Measurements from ENCODE around the gene TNFRSF19. TPM values are rescaled to one million over a fixed set of nuclear protein-coding genes. Genes with fewer than 3 reads are reported as not detected.
A peak's percentile ranks its signal among the peaks of the same experiment; 100 is the strongest.

The TNFRSF19 gene
- total and polyA plus RNA-seq, 2 of the 8 experiments (the other 6 are each of a cell fraction or from before 2014, with no cell fraction given) = 0.50 to 0.95 TPM

DNA sequence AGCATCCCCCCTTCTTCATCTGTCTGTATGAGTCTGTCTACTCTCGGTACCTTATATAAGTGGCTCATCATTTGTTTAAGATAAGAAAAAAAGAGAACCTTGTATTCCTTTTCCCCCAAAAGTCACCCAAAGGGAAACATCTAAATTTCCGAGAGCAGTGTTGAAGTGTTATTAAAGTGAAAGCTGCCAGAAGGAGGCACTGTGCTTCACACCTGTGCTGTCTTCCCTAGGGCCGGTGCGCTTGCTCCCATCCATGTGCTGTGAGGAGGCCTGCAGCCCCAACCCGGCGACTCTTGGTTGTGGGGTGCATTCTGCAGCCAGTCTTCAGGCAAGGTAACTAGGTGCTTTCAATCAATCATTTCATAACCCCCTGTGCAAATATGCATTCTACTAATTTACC lies 97.5 kb downstream of the TNFRSF19 start:
- Histone ChIP-seq H3K36me3 (ENCODE audit: control insufficient read depth in 2 of 4, insufficient read depth in 4 of 4, low read length in 3 of 4) (no peaks in the 10 kb centered on the region), H4K8ac (ENCODE audit: extremely low read depth, insufficient read depth, low read length) (no peak overlapping the region), H2BK5ac (ENCODE audit: low read depth, low read length) (no peak overlapping the region), H4K91ac (replicated peaks; ENCODE audit: insufficient read length, low read length) (no peak overlapping the region), H3K18ac (ENCODE audit: extremely low read depth, low read length) (no peak overlapping the region), H3K79me2 (ENCODE audit: control insufficient read depth in 1 of 2, insufficient read depth in 2 of 2, low read length in 2 of 2) (no peaks in the 10 kb centered on the region), H3K4me3 (ENCODE audit: extremely low read depth in 1 of 4, insufficient read depth in 2 of 4, low read depth in 3 of 4, low read length in 4 of 4) (no peak overlapping the region), H3K27me3 (replicated peaks in 1 of 4; ENCODE audit: control insufficient read depth in 3 of 4, extremely low read depth in 1 of 4, insufficient read depth in 3 of 4, low read length in 3 of 4) (no peaks in the 10 kb centered on the region), H2BK20ac (ENCODE audit: low read length) (no peak overlapping the region), H2BK120ac (replicated peaks; ENCODE audit: low read depth, low read length) (no peak overlapping the region), H3K23ac (ENCODE audit: insufficient read length) (no peak overlapping the region), H4K20me1 (replicated peaks in 1 of 2; ENCODE audit: control insufficient read depth in 1 of 2, insufficient read depth in 2 of 2, low read length in 2 of 2) (no peaks in the 10 kb centered on the region), H3K14ac (ENCODE audit: insufficient read length) (no peak overlapping the region), H3K9ac (replicated peaks in 1 of 4; ENCODE audit: extremely low read depth in 1 of 4, low read depth in 3 of 4, low read length in 3 of 4) (no peak overlapping the region), H3K79me1 (ENCODE audit: low read depth, low read length) (no peaks in the 10 kb centered on the region), H3K4me2 (ENCODE audit: insufficient read depth in 1 of 2, low read depth in 2 of 2, low read length in 2 of 2) (no peak overlapping the region), H2AK5ac (ENCODE audit: low read depth, low read length) (no peak overlapping the region), H2BK15ac (ENCODE audit: low read length) (no peak overlapping the region), H3K9me3 (ENCODE audit: insufficient read depth in 2 of 2, low read depth in 1 of 2, low read length in 1 of 2) (no peaks in the 10 kb centered on the region), H4K5ac (ENCODE audit: insufficient read length, low read depth, low read length) (no peak overlapping the region), H3K4me1 (replicated peaks in 1 of 4; ENCODE audit: control insufficient read depth in 3 of 4, insufficient read depth in 4 of 4, low read length in 3 of 4) (no peaks in the 10 kb centered on the region), H3K56ac (replicated peaks; ENCODE audit: insufficient read length, low read depth, low read length) (no peak overlapping the region), H3K27ac (ENCODE audit: low read depth, low read length) (no peak overlapping the region), H3K4ac (replicated peaks; ENCODE audit: insufficient read length, low read depth, low read length) (no peak overlapping the region), H2AFZ (ENCODE audit: low read length) (no peak overlapping the region), H2BK12ac (ENCODE audit: low read depth, low read length) (no peak overlapping the region), H3K23me2 (ENCODE audit: low read depth, low read length) (no peaks in the 10 kb centered on the region)
- WGBS, 2 experiments (ENCODE audit: extremely low coverage in 1 of 2, insufficient coverage in 1 of 2, insufficient read length in 1 of 2, insufficient replicate concordance in 2 of 2, low coverage in 1 of 2, low lambda C conversion rate in 2 of 2, missing lambda C conversion rate in 1 of 2) = 70% methylated on average over 6 of the region's 6 CpGs; no CpG with 5 or more reads in 1 of the 2 experiments
- ChIA-PET POLR2A (ENCODE audit: partially characterized antibody) (interaction anchor here (1.1 kb wide), 1 partner anchor 9 kb away, joined by 3 read pairs; no protein-coding TSS in a partner anchor), CTCF (ENCODE audit: partially characterized antibody) (interaction anchor here (0.6 to 4.2 kb wide), 24 partner anchors 9 to 195 kb away, joined by 3 to 31 read pairs (median 4); no protein-coding TSS in a partner anchor)
- peak; percentile 13 for FAIRE-seq
- peak in 1 of 2 experiments; percentile 59 for DNase-seq (ENCODE audit: low read depth in 1 of 2, low spot score in 2 of 2)
- no peak for TF ChIP-seq EGR1 (IDR thresholded peaks at IDR 0.05; ENCODE audit: borderline replicate concordance, low read depth, low read length)
- TF ChIP-seq BRCA1 (IDR thresholded peaks at IDR 0.05; ENCODE audit: low read depth, low read length) = no peak
- TF ChIP-seq BACH1 (IDR thresholded peaks at IDR 0.05; ENCODE audit: low read length) = no peak
- no peak for TF ChIP-seq CHD1 (IDR thresholded peaks at IDR 0.05; ENCODE audit: low read depth, low read length)
- TF ChIP-seq, protein P1, sequence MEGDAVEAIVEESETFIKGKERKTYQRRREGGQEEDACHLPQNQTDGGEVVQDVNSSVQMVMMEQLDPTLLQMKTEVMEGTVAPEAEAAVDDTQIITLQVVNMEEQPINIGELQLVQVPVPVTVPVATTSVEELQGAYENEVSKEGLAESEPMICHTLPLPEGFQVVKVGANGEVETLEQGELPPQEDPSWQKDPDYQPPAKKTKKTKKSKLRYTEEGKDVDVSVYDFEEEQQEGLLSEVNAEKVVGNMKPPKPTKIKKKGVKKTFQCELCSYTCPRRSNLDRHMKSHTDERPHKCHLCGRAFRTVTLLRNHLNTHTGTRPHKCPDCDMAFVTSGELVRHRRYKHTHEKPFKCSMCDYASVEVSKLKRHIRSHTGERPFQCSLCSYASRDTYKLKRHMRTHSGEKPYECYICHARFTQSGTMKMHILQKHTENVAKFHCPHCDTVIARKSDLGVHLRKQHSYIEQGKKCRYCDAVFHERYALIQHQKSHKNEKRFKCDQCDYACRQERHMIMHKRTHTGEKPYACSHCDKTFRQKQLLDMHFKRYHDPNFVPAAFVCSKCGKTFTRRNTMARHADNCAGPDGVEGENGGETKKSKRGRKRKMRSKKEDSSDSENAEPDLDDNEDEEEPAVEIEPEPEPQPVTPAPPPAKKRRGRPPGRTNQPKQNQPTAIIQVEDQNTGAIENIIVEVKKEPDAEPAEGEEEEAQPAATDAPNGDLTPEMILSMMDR (IDR thresholded peaks at IDR 0.05; ENCODE audit: control extremely low read depth in 1 of 3, insufficient read depth in 1 of 3, low read depth in 1 of 3, low read length in 3 of 3) = peak; percentile 50 to 65 (median 59)
- TF ChIP-seq CEBPB (IDR thresholded peaks at IDR 0.05; ENCODE audit: low read depth, low read length) = no peak
- no peak for TF ChIP-seq USF2 (IDR thresholded peaks at IDR 0.05; ENCODE audit: low read length)
- TF ChIP-seq RNF2 (IDR thresholded peaks at IDR 0.05; ENCODE audit: borderline replicate concordance, low read depth, low read length, missing control alignments, poor library complexity, severe bottlenecking) = no peak
- no peak for TF ChIP-seq YY1 (IDR thresholded peaks at IDR 0.05; ENCODE audit: low read depth, low read length)
- peak; percentile 78 for TF ChIP-seq MAX (IDR thresholded peaks at IDR 0.05)
- no peak for TF ChIP-seq CREB1 (IDR thresholded peaks at IDR 0.05)
